GM21717 (cell line): Measurements from ENCODE around the gene KIF1C.
A peak's percentile ranks its signal among the peaks of the same experiment; 100 is the strongest.

Source experiments
- ATAC-seq: cut with Tn5 transposase; IDR thresholded peaks from one replicate; pipeline ENCODE4 v1.9.1; 2021; ENCODE audit warnings: mild to moderate bottlenecking, moderate library complexity; ENCODE audit not compliant: unreplicated experiment

The KIF1C gene

GRCh38 chr17:4968486-4969046 is 29.2 kb upstream of the KIF1C start:
- ATAC-seq, result no peak

GRCh38 chr17:4969047-4969550 is 28.7 kb upstream of the KIF1C start:
- no peak for ATAC-seq

GRCh38 chr17:4969551-4970173 is 28.1 kb upstream of the KIF1C start:
- no peak for ATAC-seq

GRCh38 chr17:4970273-4970672 is 27.5 kb upstream of the KIF1C start:
- ATAC-seq, result no peak

GRCh38 chr17:4971826-4972225 is 25.9 kb upstream of the KIF1C start:
- no peak for ATAC-seq

- ATAC-seq, result no peak
Observed at GRCh38 chr17:4972322-4972721, 25.4 kb upstream of the KIF1C start.

GRCh38 chr17:4972752-4973151 is 25.0 kb upstream of the KIF1C start:
- ATAC-seq, result no peak

- ATAC-seq, result no peak
Observed at GRCh38 chr17:4973256-4974114, 24.3 kb upstream of the KIF1C start.

GRCh38 chr17:4974115-4974670 is 23.6 kb upstream of the KIF1C start:
- no peak for ATAC-seq

- ATAC-seq, result no peak
Observed at GRCh38 chr17:4978726-4979125, 19.0 kb upstream of the KIF1C start.

GRCh38 chr17:4980644-4981216 is 17.0 kb upstream of the KIF1C start:
- ATAC-seq, result no peak

- ATAC-seq, result no peak
Observed at GRCh38 chr17:4982305-4982704, 15.4 kb upstream of the KIF1C start.

- no peak for ATAC-seq
Observed at GRCh38 chr17:4986403-4986802, 11.3 kb upstream of the KIF1C start.

- ATAC-seq, result peak; percentile 63
Observed at GRCh38 chr17:4986951-4987766, 10.6 kb upstream of the KIF1C start, which contains the start of gene CAMTA2. Gene CAMTA2, minus strand, starts transcription at chr17:4987675. Its CDS starts 1,453 bp downstream, at chr17:4986222.

- peak; percentile 24 for ATAC-seq
Observed at GRCh38 chr17:4987767-4988567, 9.8 kb upstream of the KIF1C start.

- ATAC-seq, result no peak
Observed at GRCh38 chr17:4994081-4994595, 3.6 kb upstream of the KIF1C start.

GRCh38 chr17:4998027-4998731 is 429 bp downstream of the KIF1C start:
- peak; percentile 10 for ATAC-seq

- no peak for ATAC-seq
Observed at GRCh38 chr17:4998732-4999429, 1.1 kb downstream of the KIF1C start.
